ENCODE measurements around the gene SPG7.

DNA sequence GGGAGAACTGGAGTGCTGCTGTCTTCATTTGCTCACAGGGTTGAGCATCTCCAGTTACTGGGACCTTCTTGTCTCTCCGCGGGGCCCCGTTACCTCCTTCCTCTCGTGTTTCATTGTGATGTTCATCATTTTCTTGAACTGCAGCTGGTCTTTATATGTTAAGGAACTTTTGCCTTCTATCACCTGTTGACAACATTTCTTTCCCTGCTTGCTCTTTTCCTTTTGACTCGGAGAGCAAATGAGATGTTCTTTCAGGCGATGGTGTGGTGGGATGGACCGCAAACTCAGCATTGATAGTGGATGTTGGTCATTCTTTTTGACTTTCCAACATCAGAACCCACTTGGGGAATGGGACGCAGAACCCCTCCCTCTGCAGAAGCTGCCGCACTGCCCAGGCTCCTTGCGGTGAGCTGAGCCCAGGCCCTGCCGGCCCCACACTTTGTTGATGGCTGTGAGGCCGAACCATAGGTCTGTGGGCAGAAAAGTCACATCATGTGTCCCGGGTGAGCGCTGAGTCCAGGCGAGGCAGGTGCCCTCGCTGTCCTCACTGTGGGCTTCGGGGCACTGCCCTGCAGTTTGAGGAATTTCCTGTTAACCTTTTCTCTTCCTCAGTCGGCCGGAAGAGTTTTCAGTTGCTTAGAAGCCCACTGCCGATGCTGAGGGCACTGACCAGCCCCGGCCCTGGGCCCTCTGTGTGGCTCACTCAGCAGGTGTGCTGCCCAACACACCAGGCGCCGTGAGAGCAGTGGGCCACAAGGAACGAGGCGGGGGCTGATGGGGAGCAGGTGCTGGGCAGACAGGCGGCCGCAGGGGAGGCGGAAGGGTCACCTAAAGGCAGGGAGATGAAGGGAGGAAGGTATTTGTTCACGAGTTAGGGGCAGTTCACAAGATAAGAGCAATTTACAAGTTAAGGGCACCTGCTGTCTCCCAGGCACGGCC lies 59.7 kb downstream of the SPG7 start:
- TF ChIP-seq YY1 (tag by site-specific recombination; IDR thresholded peaks at IDR 0.05) (no peak), ZBTB26 (tag by site-specific recombination; optimal IDR thresholded peaks at IDR 0.05) (no peak), ZNF510 (tag by site-specific recombination; IDR thresholded peaks at IDR 0.05; ENCODE audit: insufficient replicate concordance) (no peak), ZNF610 (tag by site-specific recombination; IDR thresholded peaks at IDR 0.05; ENCODE audit: borderline replicate concordance) (no peak), ZNF701 (tag by site-specific recombination; IDR thresholded peaks at IDR 0.05) (no peak), CTCF (tag by site-specific recombination; IDR thresholded peaks at IDR 0.05) (no peak), ZNF707 (tag by site-specific recombination; IDR thresholded peaks at IDR 0.05) (no peak), ZNF433 (tag by site-specific recombination; IDR thresholded peaks at IDR 0.05; ENCODE audit: low read depth) (no peak), ZSCAN5A (tag by site-specific recombination; IDR thresholded peaks at IDR 0.05) (no peak), MZF1 (tag by site-specific recombination; IDR thresholded peaks at IDR 0.05; ENCODE audit: borderline replicate concordance) (no peak), TCF7L2 (IDR thresholded peaks at IDR 0.05; ENCODE audit: borderline replicate concordance, low read depth, low read length) (no peak)
- TF ChIP-seq, protein P1, sequence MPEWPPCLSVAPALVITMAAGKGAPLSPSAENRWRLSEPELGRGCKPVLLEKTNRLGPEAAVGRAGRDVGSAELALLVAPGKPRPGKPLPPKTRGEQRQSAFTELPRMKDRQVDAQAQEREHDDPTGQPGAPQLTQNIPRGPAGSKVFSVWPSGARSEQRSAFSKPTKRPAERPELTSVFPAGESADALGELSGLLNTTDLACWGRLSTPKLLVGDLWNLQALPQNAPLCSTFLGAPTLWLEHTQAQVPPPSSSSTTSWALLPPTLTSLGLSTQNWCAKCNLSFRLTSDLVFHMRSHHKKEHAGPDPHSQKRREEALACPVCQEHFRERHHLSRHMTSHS (tag by site-specific recombination; IDR thresholded peaks at IDR 0.05) = no peak
- TF ChIP-seq, protein P2, sequence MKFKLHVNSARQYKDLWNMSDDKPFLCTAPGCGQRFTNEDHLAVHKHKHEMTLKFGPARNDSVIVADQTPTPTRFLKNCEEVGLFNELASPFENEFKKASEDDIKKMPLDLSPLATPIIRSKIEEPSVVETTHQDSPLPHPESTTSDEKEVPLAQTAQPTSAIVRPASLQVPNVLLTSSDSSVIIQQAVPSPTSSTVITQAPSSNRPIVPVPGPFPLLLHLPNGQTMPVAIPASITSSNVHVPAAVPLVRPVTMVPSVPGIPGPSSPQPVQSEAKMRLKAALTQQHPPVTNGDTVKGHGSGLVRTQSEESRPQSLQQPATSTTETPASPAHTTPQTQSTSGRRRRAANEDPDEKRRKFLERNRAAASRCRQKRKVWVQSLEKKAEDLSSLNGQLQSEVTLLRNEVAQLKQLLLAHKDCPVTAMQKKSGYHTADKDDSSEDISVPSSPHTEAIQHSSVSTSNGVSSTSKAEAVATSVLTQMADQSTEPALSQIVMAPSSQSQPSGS (tag by site-specific recombination; IDR thresholded peaks at IDR 0.05; ENCODE audit: low read depth) = no peak
- TF ChIP-seq, protein P3, sequence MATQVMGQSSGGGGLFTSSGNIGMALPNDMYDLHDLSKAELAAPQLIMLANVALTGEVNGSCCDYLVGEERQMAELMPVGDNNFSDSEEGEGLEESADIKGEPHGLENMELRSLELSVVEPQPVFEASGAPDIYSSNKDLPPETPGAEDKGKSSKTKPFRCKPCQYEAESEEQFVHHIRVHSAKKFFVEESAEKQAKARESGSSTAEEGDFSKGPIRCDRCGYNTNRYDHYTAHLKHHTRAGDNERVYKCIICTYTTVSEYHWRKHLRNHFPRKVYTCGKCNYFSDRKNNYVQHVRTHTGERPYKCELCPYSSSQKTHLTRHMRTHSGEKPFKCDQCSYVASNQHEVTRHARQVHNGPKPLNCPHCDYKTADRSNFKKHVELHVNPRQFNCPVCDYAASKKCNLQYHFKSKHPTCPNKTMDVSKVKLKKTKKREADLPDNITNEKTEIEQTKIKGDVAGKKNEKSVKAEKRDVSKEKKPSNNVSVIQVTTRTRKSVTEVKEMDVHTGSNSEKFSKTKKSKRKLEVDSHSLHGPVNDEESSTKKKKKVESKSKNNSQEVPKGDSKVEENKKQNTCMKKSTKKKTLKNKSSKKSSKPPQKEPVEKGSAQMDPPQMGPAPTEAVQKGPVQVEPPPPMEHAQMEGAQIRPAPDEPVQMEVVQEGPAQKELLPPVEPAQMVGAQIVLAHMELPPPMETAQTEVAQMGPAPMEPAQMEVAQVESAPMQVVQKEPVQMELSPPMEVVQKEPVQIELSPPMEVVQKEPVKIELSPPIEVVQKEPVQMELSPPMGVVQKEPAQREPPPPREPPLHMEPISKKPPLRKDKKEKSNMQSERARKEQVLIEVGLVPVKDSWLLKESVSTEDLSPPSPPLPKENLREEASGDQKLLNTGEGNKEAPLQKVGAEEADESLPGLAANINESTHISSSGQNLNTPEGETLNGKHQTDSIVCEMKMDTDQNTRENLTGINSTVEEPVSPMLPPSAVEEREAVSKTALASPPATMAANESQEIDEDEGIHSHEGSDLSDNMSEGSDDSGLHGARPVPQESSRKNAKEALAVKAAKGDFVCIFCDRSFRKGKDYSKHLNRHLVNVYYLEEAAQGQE (tag by site-specific recombination; IDR thresholded peaks at IDR 0.05) = no peak

Measured in HEK293 (cell line).